Measurements from ENCODE around the gene LYRM1. TPM values are rescaled to one million over a fixed set of nuclear protein-coding genes. Genes with fewer than 3 reads are reported as not detected.

Gene LYRM1
- total and polyA plus RNA-seq, 8 donors: 6.7 to 58.5 (median 27.8) TPM

DNA sequence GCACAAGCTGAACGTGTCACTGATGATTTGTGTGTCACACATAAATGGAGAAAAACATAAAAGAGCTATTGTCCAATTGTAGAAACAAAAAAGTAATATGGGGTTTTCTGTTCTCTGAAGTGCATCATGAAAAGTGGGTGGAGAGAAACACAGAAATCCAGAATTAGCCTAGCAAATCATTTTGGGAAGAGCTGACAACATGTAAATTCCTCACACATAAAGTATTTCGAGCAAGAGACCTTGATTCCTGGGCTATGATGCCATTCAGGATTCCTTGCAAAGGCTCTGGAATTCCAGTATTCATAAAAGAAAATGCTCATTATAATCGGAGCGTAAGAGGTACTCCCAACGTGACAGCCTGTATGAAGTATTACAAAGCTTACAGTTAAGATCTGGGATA lies 1.5 kb upstream of the LYRM1 start:
- no peak for TF ChIP-seq POLR2A (IDR thresholded peaks at IDR 0.05)
- TF ChIP-seq POLR2AphosphoS5 (IDR thresholded peaks at IDR 0.05): peak in 1 of 3 donors; percentile 27
- intact Hi-C loops (cut with DNase I; ENCODE audit: low total_unique reads): no loop called here
- WGBS, 5 donors: 9 to 17% (median 11%) methylated on average over 5 of the region's 5 CpGs

DNA sequence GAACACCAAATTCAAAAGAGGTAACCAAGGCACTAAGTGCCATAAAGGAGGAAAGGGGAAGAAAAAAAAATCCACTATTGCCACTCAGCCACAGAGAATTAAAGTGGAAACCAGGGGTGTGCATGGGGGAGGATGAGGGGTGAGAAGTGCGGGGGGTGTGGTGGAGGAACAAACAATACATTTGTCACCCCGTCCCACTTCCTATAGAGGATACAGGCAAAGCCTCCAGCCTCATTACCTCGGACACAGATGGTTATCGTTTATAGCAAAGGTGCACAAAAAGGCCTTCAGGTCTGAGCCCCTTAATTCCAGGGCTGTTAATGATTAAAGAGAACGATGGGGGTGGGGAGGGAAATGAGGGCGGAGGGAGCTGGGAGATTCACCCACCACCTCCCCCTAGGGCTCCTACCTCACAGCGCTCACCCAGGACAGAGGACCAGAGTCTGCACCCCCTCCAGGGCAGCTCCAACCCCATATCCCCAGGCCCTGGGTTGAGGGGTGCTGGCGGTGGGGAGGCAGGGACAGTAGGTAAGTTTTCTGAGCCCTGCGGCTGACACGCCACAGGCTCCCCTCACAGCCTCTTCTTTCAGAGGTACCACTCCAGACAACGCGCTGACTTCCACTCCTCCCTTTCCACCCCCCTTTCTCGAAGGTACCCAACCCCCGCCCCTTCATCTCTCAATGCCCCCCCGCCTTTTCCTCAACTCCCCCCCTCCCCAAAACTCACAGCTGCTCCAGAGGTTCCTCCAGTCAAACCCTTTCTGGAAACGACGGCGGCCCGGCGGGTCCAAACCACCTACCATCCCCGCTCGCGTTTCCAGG lies 883 bp upstream of the LYRM1 start:
- Histone ChIP-seq H3K27ac (peak overlapping the region; percentile 98 to 99 (median 99)), H3K36me3 (peaks cover 6 to 28% (median 17%) of the 10 kb centered on the region in 4 donors), H3K4me1 (peaks cover 58 to 78% (median 71%) of the 10 kb centered on the region in 4 donors), H3K4me3 (peak overlapping the region; percentile 62 to 84 (median 69)), H3K27me3 (no peaks in the 10 kb centered on the region), H3K9me3 (no peaks in the 10 kb centered on the region)
- DNase-seq: peak in 1 of 2 donors; percentile 75
- WGBS, 5 donors: 0 to 2% (median 0%) methylated on average over 20 to 23 of the region's 23 CpGs
- no peak for TF ChIP-seq POLR2A (IDR thresholded peaks at IDR 0.05)
- no peak for TF ChIP-seq EP300 (IDR thresholded peaks at IDR 0.05)
- TF ChIP-seq, protein P1, sequence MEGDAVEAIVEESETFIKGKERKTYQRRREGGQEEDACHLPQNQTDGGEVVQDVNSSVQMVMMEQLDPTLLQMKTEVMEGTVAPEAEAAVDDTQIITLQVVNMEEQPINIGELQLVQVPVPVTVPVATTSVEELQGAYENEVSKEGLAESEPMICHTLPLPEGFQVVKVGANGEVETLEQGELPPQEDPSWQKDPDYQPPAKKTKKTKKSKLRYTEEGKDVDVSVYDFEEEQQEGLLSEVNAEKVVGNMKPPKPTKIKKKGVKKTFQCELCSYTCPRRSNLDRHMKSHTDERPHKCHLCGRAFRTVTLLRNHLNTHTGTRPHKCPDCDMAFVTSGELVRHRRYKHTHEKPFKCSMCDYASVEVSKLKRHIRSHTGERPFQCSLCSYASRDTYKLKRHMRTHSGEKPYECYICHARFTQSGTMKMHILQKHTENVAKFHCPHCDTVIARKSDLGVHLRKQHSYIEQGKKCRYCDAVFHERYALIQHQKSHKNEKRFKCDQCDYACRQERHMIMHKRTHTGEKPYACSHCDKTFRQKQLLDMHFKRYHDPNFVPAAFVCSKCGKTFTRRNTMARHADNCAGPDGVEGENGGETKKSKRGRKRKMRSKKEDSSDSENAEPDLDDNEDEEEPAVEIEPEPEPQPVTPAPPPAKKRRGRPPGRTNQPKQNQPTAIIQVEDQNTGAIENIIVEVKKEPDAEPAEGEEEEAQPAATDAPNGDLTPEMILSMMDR (IDR thresholded peaks at IDR 0.05): no peak
- peak in 1 of 3 donors; percentile 1 for TF ChIP-seq POLR2AphosphoS5 (IDR thresholded peaks at IDR 0.05)
- intact Hi-C loops (cut with DNase I; ENCODE audit: low total_unique reads): loop anchor here (10.0 kb wide), 1 partner anchor 45 kb away; no protein-coding TSS in a partner anchor

More for the DNA sequence above, 1.5 kb upstream of the LYRM1 start:
- peak overlapping the region in 4 of 5 donors; percentile 98 to 99 (median 98) for H3K27ac ChIP-seq
- peaks cover 54 to 72% (median 64%) of the 10 kb centered on the region in 4 donors for H3K4me1 ChIP-seq
- H3K4me3 ChIP-seq: peak overlapping the region; percentile 62 to 84 (median 69)
- DNase-seq: peak in 1 of 2 donors; percentile 57
- H3K36me3 ChIP-seq: peaks cover 6 to 34% (median 23%) of the 10 kb centered on the region in 4 donors
- no peaks in the 10 kb centered on the region for H3K9me3 ChIP-seq
- H3K27me3 ChIP-seq: no peaks in the 10 kb centered on the region

DNA sequence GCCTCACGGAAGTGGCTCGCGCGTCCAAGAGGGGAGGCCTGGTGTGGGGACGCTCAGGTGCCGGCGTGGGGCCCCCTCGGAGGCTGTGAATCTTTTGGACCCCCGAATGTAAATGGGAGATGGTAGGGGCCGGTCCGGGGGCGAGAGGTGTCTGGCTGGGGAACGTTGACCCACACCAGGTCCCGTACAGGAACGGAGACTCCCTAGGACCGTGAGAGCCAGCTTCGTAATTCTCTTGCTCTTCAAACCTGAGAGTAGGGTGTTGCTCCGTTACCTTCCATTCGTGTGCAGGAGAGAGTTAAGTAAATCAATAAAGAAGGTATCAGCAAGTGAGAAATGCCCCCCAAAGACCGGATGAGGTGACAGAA lies 481 bp downstream of the LYRM1 start:
- 0 to 2% (median 1%) methylated on average over 5 to 20 of the region's 20 CpGs for WGBS, 5 donors
- Histone ChIP-seq H3K9me3 (no peaks in the 10 kb centered on the region), H3K36me3 (peaks cover 0 to 14% (median 5%) of the 10 kb centered on the region in 4 donors), H3K4me1 (peaks cover 72 to 86% (median 82%) of the 10 kb centered on the region in 4 donors), H3K27me3 (no peaks in the 10 kb centered on the region), H3K4me3 (peak overlapping the region; percentile 62 to 84 (median 69)), H3K27ac (peak overlapping the region; percentile 98 to 99 (median 99))
- no peak for DNase-seq
- intact Hi-C loops (cut with DNase I; ENCODE audit: low total_unique reads): loop anchor here (10.0 kb wide), 1 partner anchor 46 kb away; no protein-coding TSS in a partner anchor
- no peak for TF ChIP-seq POLR2A (IDR thresholded peaks at IDR 0.05)
- TF ChIP-seq EP300 (IDR thresholded peaks at IDR 0.05): no peak
- TF ChIP-seq, protein P1 (IDR thresholded peaks at IDR 0.05): no peak
- TF ChIP-seq POLR2AphosphoS5 (IDR thresholded peaks at IDR 0.05): no peak

DNA sequence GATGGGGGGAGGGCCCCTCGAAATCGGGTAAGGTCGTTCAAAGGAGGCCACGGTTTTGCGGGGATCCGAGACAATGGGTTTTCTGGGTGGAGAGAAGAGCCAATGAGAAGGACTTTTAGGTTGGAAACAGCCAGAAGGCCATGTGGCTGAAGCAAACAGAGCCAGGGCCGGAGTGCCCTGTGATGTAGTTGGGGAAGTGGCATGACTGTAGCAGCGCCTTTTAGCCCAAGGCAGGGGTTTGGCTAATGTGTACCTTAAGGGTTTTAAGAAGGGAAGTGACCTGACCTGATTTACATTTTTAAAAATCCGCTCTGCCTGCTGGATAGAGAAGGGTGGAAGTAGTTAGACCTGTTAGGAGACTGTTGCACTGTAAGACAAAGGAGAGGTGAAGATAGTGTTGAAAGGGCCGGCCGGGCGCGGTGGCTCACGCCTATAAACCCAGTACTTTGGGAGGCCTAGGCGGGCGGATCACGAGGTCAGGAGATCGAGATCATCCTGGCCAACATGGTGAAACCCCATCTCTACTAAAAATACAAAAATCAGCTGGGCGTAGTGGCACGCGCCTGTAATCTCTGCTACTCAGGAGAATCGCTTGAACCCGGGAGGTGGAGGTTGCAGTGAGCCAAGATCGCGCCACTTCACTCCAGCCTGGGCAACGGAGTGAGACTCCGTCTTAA lies 1.0 kb downstream of the LYRM1 start:
- no peaks in the 10 kb centered on the region for H3K27me3 ChIP-seq
- WGBS, 5 donors: 15 to 24% (median 22%) methylated on average over 27 of the region's 27 CpGs
- TF ChIP-seq POLR2A (IDR thresholded peaks at IDR 0.05) (peak in 1 of 4 donors; percentile 12), POLR2AphosphoS5 (IDR thresholded peaks at IDR 0.05) (peak in 2 of 3 donors; percentile 49 to 56), EP300 (IDR thresholded peaks at IDR 0.05) (no peak)
- TF ChIP-seq, protein P1 (IDR thresholded peaks at IDR 0.05): no peak
- intact Hi-C loops (cut with DNase I; ENCODE audit: low total_unique reads): loop anchor here (10.0 kb wide), 1 partner anchor 47 kb away; no protein-coding TSS in a partner anchor
- peak overlapping the region; percentile 62 to 84 (median 69) for H3K4me3 ChIP-seq
- peak overlapping the region; percentile 98 to 99 (median 99) for H3K27ac ChIP-seq
- peak; percentile 68 to 85 for DNase-seq
- peaks cover 77 to 86% (median 85%) of the 10 kb centered on the region in 4 donors for H3K4me1 ChIP-seq
- H3K9me3 ChIP-seq: no peaks in the 10 kb centered on the region
- H3K36me3 ChIP-seq: peaks cover 0 to 9% (median 2%) of the 10 kb centered on the region in 4 donors
